HG03039 (cell line): ENCODE measurements around the gene ELMO3.

Experiments used
- ATAC-seq: cut with Tn5 transposase; IDR thresholded peaks from one replicate; pipeline ENCODE4 v1.9.1; 2021; ENCODE audit warnings: mild to moderate bottlenecking, moderate library complexity; ENCODE audit not compliant: unreplicated experiment

Gene ELMO3

GRCh38 chr16:67179421-67180080 lies 19.4 kb upstream of the ELMO3 start:
- no peak for ATAC-seq

- ATAC-seq: no peak
Observed at GRCh38 chr16:67180166-67180565, 18.8 kb upstream of the ELMO3 start.

DNA sequence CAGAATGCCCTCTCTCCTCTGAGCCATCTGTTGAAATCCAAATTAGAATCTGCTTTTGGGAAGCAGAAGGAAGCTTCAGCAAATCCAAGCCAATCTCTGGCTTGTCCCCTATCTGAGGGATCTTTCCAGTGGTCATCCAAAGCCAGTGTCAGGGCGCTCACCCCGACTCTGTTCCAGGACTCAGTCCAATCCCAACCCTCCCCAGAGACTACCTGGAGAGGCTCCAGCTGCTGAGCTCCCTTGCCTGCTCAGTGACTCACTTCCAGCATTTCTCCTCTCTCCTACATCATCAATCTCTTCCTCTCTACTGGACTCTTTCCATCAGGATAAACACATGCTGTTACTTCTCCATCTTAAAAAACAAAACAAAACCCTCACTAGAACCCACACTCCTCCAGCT lies 17.6 kb upstream of the ELMO3 start:
- ATAC-seq: no peak

GRCh38 chr16:67182288-67182687 lies 16.6 kb upstream of the ELMO3 start:
- ATAC-seq: no peak

- ATAC-seq: no peak
Observed at GRCh38 chr16:67183284-67183626, 15.7 kb upstream of the ELMO3 start.

DNA sequence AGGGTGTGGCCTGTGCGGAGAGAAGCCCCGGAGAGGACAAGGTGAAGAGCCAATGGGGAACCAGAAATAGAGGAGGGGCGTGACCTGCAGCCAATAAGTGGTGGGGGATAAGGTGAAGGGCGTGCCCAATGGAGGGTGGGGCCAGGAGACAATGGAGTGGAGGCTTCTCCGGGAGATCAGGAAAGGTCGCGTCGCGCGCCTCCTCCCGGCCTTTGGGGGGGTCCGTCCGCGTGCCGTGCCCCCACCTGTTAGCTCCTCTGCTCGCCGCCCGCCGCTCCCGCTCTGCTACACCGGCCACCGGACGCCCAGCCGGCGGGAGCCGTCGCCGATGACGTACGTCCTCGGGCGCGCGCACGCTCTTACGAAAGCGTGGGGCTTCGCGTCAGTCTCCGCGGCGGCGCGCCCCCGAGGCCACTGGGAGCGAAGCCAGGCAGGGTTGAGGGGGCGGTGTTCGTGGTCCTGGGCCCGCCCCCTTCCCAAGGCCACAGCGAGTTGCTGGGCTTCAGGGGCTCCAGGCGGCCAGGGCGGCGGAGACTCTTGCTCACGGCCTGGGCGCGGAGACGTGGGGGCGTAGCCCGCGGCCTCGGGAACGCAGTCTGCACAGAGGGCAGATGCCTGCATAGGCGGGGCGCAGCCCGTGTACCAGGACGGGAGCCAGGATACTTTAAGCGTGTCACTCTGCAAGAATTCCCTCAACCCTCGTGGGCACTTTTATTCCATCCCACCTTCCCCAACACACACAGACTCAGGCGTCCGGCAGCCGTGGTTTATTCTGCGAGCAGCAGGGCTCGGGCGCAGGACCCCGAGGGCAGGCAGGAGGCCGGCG lies 15.1 kb upstream of the ELMO3 start, which contains the start of gene MATCAP1:
MATCAP1 (minus strand) TSS at position 337 of the 826 bp plus-strand sequence. CDS start 3,353 bp downstream, outside the sequence.
- peak; percentile 86 for ATAC-seq

- ATAC-seq: no peak
Observed at GRCh38 chr16:67184453-67184994, 14.4 kb upstream of the ELMO3 start.

DNA sequence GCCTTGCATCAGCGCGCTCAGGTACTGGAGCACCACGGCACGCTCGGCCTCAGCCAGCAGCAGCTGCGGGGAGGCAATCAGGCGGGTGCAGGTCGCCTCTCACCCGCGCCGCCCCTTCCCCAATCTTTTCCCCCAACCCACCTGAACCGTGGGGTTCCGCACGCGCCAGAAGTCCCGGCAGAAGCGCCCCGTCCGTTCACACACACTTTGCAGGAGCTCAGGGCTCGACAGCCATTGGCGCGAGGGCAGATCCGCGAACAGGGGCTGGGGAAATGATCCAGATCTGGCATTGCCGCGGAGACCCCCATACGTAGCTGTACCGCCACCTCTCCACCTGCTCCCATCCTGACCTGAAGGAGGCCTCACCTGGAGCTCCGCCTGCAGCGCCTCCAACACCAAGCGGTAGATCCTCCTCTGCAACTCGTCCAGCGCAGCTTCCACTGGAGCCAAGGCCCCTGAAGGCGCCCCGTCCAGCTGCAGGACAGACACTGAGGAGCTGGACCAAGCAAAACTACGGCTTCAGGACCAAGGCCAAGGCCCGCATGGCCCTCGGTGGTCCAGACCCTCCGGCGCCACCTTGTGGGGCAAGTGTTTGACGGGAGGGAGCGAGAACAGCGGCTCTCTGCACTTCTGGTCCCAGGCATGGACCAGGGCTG lies 13.8 kb upstream of the ELMO3 start:
- ATAC-seq: no peak

- ATAC-seq: no peak
Observed at GRCh38 chr16:67185651-67186134, 13.2 kb upstream of the ELMO3 start.

- no peak for ATAC-seq
Observed at GRCh38 chr16:67186550-67186950, 12.4 kb upstream of the ELMO3 start.

DNA sequence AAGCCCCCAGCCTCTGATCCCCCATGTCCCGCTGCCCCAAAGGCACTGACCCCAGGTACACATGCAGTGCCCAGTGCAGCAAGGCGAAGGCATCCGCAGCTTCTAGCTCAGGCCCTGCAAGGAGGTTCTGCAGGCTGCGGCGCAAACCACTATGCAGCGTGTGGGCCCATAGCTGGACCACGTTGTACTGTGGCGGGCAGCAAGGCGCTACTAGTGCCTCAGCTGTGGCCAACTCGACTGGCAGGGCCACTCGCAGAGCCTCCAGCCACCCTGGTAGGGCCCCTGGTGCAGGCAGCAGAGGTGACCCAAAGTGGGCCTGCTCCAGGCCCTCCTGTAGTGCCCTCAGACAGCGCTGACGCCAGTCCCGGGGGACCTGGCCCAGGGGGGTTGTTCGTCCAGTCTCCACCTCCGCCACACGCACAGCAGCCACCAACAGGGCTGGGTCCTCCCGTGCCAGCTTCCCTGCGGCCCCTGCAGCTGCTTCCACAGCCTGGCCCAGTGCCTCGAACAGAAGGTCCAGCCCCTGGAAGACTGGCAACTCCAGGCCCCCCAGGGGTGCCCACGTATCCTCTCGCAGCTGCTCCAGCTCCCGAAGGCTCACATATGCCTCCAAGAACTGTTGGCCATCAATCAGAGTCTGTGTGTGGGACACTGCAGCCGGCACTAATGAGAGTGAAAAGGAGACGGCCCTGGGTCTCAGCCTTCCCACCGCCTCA lies 11.6 kb upstream of the ELMO3 start:
- no peak for ATAC-seq

DNA sequence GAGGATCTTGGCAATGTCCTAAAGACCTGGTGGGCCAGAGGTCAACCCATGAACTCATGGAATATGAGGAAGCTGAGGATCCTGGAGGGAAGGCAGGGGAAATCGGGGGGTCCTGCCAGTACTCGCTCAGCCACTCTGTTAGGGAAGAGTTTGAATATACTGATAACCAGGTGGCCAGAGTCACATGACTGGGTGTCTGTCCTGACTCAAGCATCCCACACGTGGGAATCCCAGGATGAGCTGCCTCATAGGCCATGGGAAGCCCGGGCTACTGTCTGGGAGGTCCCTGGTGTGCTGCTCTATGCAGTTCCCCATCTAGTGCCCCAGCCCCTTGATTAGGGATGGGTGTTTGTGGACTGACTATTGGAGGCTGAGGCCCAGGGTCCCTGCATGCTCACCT lies 10.6 kb upstream of the ELMO3 start:
- ATAC-seq: no peak

DNA sequence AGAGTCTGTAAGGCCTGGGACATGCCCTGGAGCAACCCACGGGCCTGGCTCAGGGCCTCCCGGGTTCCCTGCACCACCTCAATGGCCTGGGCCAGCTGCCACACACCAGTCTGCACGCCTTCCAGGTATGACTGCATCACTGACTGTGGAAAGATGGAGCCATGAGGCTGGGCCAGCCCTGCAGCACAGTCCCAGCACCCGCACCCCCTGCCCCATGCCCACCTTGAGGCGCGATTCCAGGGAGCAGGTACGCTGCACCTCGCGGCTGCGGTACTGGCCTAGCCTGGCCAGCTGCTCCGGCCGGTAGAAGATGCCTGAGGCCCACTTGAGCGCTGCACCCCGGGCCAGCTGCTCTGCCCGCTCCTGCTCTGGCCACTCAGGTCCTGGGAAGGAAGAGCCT lies 10.1 kb upstream of the ELMO3 start:
- ATAC-seq: no peak

GRCh38 chr16:67190041-67190440 lies 8.9 kb upstream of the ELMO3 start, which contains the start of gene EXOC3L1:
EXOC3L1 (minus strand) TSS chr16:67190136; CDS start chr16:67189676, 460 bp downstream.
- no peak for ATAC-seq

DNA sequence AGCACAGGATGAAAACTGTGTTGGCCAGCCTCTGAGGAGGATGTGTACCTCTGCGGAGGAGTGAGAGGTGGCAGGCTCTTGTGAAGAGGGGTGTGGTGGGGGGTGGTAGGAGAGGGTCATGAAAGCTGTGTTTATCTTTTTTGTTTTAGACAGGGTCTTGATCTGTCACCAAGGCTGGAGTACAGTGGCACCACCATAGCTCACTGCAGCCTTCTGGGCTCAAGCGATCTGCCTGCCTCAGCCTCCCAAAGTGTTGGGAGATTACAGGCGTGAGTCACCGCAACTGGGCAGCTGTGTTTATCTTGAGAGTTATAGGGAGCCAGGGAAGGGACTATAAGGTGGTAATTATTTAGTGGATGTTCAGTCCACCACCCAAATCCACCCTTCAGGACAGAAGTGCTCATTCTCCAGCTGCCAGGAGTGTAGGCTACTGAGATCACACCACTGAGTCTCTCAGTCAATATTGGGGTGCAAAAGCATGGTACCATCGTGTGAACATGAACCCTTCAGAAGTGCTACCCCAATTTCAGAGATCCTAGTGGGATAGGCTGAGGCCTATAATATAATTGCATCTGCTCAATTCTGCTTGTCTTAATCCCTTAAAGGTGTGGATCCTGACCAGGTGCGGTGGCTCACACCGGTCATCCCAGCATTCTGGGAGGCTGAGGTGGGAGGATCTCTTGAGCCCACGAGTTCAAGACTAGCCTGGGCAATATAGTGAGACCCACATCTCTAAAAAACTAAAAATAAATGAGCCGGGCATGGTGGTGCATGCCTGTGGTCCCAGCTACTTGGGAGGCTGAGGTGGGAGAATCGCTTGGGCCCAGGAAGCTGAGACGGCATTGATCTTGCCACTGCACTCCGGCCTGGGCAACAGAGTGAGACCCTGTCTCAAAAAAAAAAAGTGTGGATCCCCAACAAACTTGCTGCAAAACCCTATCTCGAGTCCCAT lies 8.2 kb upstream of the ELMO3 start:
- no peak for ATAC-seq

GRCh38 chr16:67191411-67191994 lies 7.4 kb upstream of the ELMO3 start:
- no peak for ATAC-seq

DNA sequence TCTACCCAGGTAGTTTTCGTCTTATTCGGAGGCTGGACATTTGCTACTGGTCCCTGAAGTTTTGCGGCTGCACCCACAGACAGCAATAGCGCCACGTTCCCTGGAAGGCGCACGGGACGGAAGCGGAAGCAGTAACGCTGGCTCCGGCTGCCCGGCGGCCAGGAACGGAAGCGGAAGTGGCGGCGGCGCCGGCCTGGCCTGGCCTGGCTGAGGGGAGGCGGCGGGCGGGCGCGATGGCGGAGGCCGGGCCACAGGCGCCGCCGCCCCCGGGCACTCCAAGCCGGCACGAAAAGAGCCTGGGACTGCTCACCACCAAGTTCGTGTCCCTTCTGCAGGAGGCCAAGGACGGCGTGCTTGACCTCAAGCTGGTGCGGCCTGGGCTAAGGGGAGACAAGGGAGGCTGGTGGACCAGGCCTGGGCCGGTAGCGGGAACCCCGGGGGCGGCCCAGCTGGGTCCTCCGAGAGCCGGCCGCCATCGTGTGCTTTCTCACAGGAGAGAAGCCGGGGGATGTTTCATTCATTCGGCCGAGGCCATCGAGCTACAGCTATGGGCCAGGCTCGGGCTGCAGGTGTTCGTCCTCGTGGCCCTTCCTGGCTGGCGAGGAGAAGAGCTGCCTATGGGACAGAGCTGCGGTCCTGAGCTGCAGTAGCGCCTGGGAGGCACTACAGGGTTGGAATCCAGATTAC lies 6.8 kb upstream of the ELMO3 start, which contains the start of gene E2F4:
E2F4 (plus strand) TSS at position 161 of the 687 bp plus-strand sequence; CDS start at position 234, 73 bp downstream.
- ATAC-seq: peak; percentile 77

GRCh38 chr16:67192781-67193361 lies 6.1 kb upstream of the ELMO3 start:
- ATAC-seq: no peak
